Activated T-helper 1 cell treated with anti-CD3 and anti-CD28 coated beads, Interleukin-12 subunit alpha, Interleukin-12 subunit beta, Interleukin-2, Interleukin-4 antibody, amounts not matched to agents 30 ng/mL and 10 ng/mL and 1 ng/mL, durations not matched to agents 14 hours and 24 hours and 36 hours (primary cell): Measurements from ENCODE around the gene PGRMC1. TPM values are rescaled to one million over a fixed set of nuclear protein-coding genes. Genes with fewer than 3 reads are reported as not detected.
"Not testable (repeated sequence)": the region's sequence is repeated elsewhere in the genome, so short reads cannot be mapped to it uniquely, and the experiment has no call there.

Source experiments
- DNase-seq: peaks from one replicate; pipeline ENCODE4 v3.0.0; 2021; ENCODE audit warnings: low spot score
- H3K27ac Mint-ChIP-seq: one replicate; pipeline ENCODE4 v1.8.0; 2021; ENCODE audit warnings: mild to moderate bottlenecking, mixed read lengths
- H3K27me3 Mint-ChIP-seq: one replicate; pipeline ENCODE4 v1.8.0; 2022; ENCODE audit warnings: mild to moderate bottlenecking, moderate library complexity, mixed read lengths; ENCODE audit not compliant: insufficient read depth
- H3K36me3 Mint-ChIP-seq: one replicate; pipeline ENCODE4 v1.8.0; 2021; ENCODE audit warnings: low read depth, mixed read lengths
- H3K4me1 Mint-ChIP-seq: one replicate; pipeline ENCODE4 v1.8.0; 2021; ENCODE audit warnings: low read depth, mixed read lengths
- H3K4me3 Mint-ChIP-seq: one replicate; pipeline ENCODE4 v1.8.0; 2021; ENCODE audit warnings: mild to moderate bottlenecking, moderate library complexity, mixed read lengths
- H3K9me3 Mint-ChIP-seq: one replicate; pipeline ENCODE4 v1.8.0; 2021; ENCODE audit warnings: mixed read lengths
- intact Hi-C: fragments of 100-400 bp; cut with micrococcal nuclease; formaldehyde crosslinking; loops from one replicate; pipeline ENCODE4 v1.15.1; 2024
- total RNA-seq: library from RNA; stranded (reverse); gene quantifications from 2 replicates; pipeline ENCODE4 v1.2.3, GENCODE V29; 2022

Gene PGRMC1
- total RNA-seq, 1 donor from 2014 or later, result 41.1 TPM

DNA sequence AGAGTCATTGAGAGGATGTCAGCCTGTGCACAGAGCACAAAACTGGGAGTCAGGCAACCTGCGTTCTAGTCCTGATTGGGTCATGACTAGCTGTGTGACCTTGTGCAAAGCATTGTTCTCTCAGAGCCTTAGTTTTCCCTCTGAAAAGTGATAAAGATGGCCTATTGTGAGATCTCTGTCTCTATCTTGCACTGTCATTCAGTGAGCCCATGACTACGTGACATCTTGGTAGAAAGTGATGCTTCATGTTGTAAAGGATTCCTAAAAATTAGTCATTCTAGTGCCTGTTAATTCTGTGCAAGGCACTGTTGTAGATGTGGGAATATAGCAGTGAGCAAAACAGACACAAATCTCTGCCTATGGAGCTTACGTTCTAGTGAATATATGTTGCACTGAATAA is 2.5 kb downstream of the PGRMC1 start:
- Mint-ChIP-seq H3K4me1 (peaks cover 41% of the 10 kb centered on the region), H3K36me3 (peaks cover 23% of the 10 kb centered on the region), H3K27ac (no peak overlapping the region), H3K4me3 (peak overlapping the region; percentile 37), H3K9me3 (no peaks in the 10 kb centered on the region), H3K27me3 (peaks cover 14% of the 10 kb centered on the region)
- no peak for DNase-seq
- intact Hi-C loops, result loop anchor here (5.0 to 10.0 kb wide), 2 partner anchors 706 to 741 kb away; partner anchors contain the start of genes DOCK11 and NKAP

DNA sequence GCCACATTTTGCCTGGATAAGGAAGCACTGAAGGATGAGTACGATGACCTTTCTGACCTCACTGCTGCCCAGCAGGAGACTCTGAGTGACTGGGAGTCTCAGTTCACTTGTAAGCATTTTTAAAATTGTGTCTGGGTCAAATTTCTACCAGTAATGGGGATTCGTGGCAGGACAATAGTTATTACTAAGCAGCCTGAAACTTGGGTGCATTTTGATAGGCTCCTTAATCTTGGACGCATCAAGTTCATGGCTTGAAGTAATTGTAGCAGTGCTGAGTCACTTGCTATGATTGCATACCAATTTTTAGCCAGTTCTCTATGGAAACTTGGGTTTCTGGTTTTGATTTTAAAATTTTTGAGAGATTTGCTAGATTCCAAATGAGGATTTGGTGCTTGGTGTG is 4.3 kb downstream of the PGRMC1 start:
- no peak overlapping the region for H3K27ac Mint-ChIP-seq
- no peaks in the 10 kb centered on the region for H3K9me3 Mint-ChIP-seq
- DNase-seq, result no peak
- peaks cover 41% of the 10 kb centered on the region for H3K4me1 Mint-ChIP-seq
- intact Hi-C loops, result no loop called here
- H3K27me3 Mint-ChIP-seq, result peaks cover 4% of the 10 kb centered on the region
- H3K36me3 Mint-ChIP-seq, result peaks cover 29% of the 10 kb centered on the region
- H3K4me3 Mint-ChIP-seq, result no peak overlapping the region

GRCh38 chrX:119247702-119248101 is 11.6 kb downstream of the PGRMC1 start:
- intact Hi-C loops, result no loop called here
- no peaks in the 10 kb centered on the region for H3K9me3 Mint-ChIP-seq
- H3K27me3 Mint-ChIP-seq, result no peaks in the 10 kb centered on the region
- H3K4me1 Mint-ChIP-seq, result peaks cover 5% of the 10 kb centered on the region
- H3K36me3 Mint-ChIP-seq, result peaks cover 12% of the 10 kb centered on the region
- H3K4me3 Mint-ChIP-seq, result no peak overlapping the region
- H3K27ac Mint-ChIP-seq, result no peak overlapping the region
- no peak for DNase-seq

GRCh38 chrX:119249891-119250290 is 13.8 kb downstream of the PGRMC1 start:
- H3K4me3 Mint-ChIP-seq, result no peak overlapping the region
- H3K9me3 Mint-ChIP-seq, result no peaks in the 10 kb centered on the region
- no peak for DNase-seq
- H3K27me3 Mint-ChIP-seq, result no peaks in the 10 kb centered on the region
- peaks cover 5% of the 10 kb centered on the region for H3K36me3 Mint-ChIP-seq
- no peak overlapping the region for H3K27ac Mint-ChIP-seq
- intact Hi-C loops, result no loop called here
- peaks cover 4% of the 10 kb centered on the region for H3K4me1 Mint-ChIP-seq

- Mint-ChIP-seq H3K27ac (no peak overlapping the region), H3K27me3 (no peaks in the 10 kb centered on the region), H3K4me1 (peaks cover 4% of the 10 kb centered on the region), H3K4me3 (no peak overlapping the region), H3K36me3 (no peaks in the 10 kb centered on the region), H3K9me3 (no peaks in the 10 kb centered on the region)
- intact Hi-C loops, result no loop called here
- no peak for DNase-seq
Observed at GRCh38 chrX:119251386-119251785, 15.3 kb downstream of the PGRMC1 start.

DNA sequence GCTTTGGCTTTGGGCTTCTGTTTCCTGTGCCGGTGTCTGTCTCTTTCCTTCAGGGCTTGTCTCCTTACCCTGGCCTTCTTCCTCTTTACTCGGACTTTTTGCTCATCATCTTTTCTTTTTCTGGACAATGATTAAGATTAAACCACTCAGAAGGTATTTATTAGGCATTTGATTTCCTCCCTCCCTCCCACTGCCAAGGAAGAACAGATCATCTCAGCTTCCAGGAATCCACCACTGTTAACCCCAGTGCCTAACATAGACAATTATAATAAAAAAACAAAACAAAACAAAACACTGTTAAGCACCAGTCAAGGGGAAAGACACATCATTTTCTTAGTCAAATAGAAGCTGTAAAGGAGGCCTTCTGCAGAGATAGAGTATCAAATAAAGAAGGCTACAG is 16.6 kb downstream of the PGRMC1 start:
- H3K4me3 Mint-ChIP-seq, result no peak overlapping the region
- H3K36me3 Mint-ChIP-seq, result no peaks in the 10 kb centered on the region
- no peak for DNase-seq
- H3K9me3 Mint-ChIP-seq, result no peaks in the 10 kb centered on the region
- peaks cover 4% of the 10 kb centered on the region for H3K4me1 Mint-ChIP-seq
- intact Hi-C loops, result no loop called here
- H3K27me3 Mint-ChIP-seq, result peaks cover 8% of the 10 kb centered on the region
- no peak overlapping the region for H3K27ac Mint-ChIP-seq

GRCh38 chrX:119266364-119266995 is 30.4 kb downstream of the PGRMC1 start:
- Mint-ChIP-seq H3K9me3 (no peaks in the 10 kb centered on the region), H3K27ac (no peak overlapping the region), H3K4me1 (no peaks in the 10 kb centered on the region), H3K27me3 (peaks cover 18% of the 10 kb centered on the region), H3K4me3 (no peak overlapping the region), H3K36me3 (no peaks in the 10 kb centered on the region)
- DNase-seq, result no peak
- intact Hi-C loops, result loop anchor here (1.0 kb wide), 3 partner anchors 148 to 419 kb away; no protein-coding TSS in a partner anchor

GRCh38 chrX:119267115-119267514 is 31.0 kb downstream of the PGRMC1 start:
- H3K27me3 Mint-ChIP-seq, result peaks cover 18% of the 10 kb centered on the region
- DNase-seq, H3K4me3 Mint-ChIP-seq, intact Hi-C loops, H3K4me1 Mint-ChIP-seq, H3K27ac Mint-ChIP-seq, H3K36me3 Mint-ChIP-seq, H3K9me3 Mint-ChIP-seq: not testable (repeated sequence)

- intact Hi-C loops, result loop anchor here (1.0 kb wide), 1 partner anchor 37 kb away; the partner anchor contains the start of gene PGRMC1
- H3K36me3 Mint-ChIP-seq, result no peaks in the 10 kb centered on the region
- DNase-seq, result no peak
- no peak overlapping the region for H3K4me3 Mint-ChIP-seq
- peaks cover 22% of the 10 kb centered on the region for H3K27me3 Mint-ChIP-seq
- H3K4me1 Mint-ChIP-seq, result peaks cover 8% of the 10 kb centered on the region
- H3K9me3 Mint-ChIP-seq, result no peaks in the 10 kb centered on the region
- H3K27ac Mint-ChIP-seq, result no peak overlapping the region
Observed at GRCh38 chrX:119272882-119273419, 36.9 kb downstream of the PGRMC1 start.

DNA sequence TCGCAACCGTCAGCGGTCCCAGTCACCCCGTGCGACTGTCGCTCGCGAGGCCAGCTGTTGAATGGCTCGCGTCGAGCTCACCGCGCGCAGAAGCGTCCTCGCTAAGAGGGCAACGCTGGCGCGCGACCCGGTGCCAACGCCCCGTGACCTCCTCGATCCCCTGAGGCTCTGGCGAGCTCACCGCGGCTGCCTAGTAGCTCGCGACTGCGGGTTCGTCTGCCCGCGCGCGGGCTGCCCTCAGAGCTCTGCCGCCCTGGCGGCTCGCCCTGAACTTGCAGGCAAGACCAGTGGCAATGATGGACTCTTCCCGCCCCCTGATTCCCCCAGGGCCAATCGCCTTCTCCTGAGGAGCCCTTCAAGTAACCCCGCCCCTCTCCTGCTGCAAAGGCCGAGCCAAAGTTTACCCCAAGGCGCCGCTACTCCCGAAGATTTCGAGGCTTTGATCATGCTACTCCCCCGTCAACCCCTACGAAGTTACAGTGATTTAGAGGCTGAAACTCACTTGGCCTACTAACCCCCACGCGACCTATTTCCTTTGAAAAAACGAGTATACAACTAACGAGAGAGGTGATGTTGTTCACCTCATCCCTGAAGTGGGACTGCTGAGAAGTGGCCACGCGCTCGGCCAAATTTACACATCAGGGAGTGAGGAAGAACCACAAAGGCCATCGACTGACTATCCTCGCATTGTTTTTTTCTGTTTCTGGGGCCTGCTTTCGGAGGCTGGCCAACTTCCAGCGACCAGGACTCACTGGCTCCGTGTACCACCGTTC is 37.5 kb downstream of the PGRMC1 start:
- Mint-ChIP-seq H3K9me3 (no peaks in the 10 kb centered on the region), H3K36me3 (no peaks in the 10 kb centered on the region), H3K27ac (no peak overlapping the region), H3K27me3 (peaks cover 16% of the 10 kb centered on the region), H3K4me1 (peaks cover 8% of the 10 kb centered on the region), H3K4me3 (peak overlapping the region; percentile 59)
- intact Hi-C loops, result loop anchor here (1.0 kb wide), 1 partner anchor 37 kb away; the partner anchor contains the start of gene PGRMC1
- peak; percentile 36 for DNase-seq

DNA sequence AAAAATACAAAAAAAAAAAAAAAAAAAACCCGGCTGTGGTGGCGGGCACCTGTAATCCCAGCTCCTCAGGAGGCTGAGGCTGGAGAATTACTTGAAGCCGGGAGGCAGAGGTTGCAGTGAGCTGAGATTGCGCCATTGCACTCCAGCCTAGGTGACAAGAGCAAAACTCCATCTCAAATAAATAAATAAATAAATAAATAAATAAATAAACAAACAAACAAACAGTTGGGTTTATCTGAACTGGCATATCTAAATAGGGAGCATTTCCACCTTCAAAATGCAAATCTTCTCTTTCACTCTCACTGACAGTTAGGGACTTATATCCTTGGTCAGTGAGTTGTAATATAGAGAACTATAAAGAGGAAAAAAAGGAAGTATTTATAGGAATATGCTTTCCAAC is 46.3 kb downstream of the PGRMC1 start:
- H3K9me3 Mint-ChIP-seq, H3K4me3 Mint-ChIP-seq, H3K36me3 Mint-ChIP-seq, intact Hi-C loops, DNase-seq, H3K4me1 Mint-ChIP-seq, H3K27ac Mint-ChIP-seq, H3K27me3 Mint-ChIP-seq: not testable (repeated sequence)

GRCh38 chrX:119288890-119289393 is 52.9 kb downstream of the PGRMC1 start:
- no peak for DNase-seq
- Mint-ChIP-seq H3K4me3 (no peak overlapping the region), H3K27ac (no peak overlapping the region), H3K27me3 (peaks cover 2% of the 10 kb centered on the region), H3K36me3 (no peaks in the 10 kb centered on the region), H3K9me3 (no peaks in the 10 kb centered on the region), H3K4me1 (no peaks in the 10 kb centered on the region)
- intact Hi-C loops, result no loop called here

GRCh38 chrX:119290476-119290875 is 54.4 kb downstream of the PGRMC1 start:
- H3K4me1 Mint-ChIP-seq, result no peaks in the 10 kb centered on the region
- no peak for DNase-seq
- H3K27me3 Mint-ChIP-seq, result peaks cover 2% of the 10 kb centered on the region

More at GRCh38 chrX:119290476-119290875, 54.4 kb downstream of the PGRMC1 start:
- no peak overlapping the region for H3K27ac Mint-ChIP-seq
- no peaks in the 10 kb centered on the region for H3K9me3 Mint-ChIP-seq
- intact Hi-C loops, result no loop called here
- no peaks in the 10 kb centered on the region for H3K36me3 Mint-ChIP-seq
- H3K4me3 Mint-ChIP-seq, result no peak overlapping the region
